GM18861 (cell line): ENCODE measurements around the gene ZNF652.
"Not testable (repeated sequence)": the region's sequence is repeated elsewhere in the genome, so short reads cannot be mapped to it uniquely, and the experiment has no call there.

Experiments
- ATAC-seq: cut with Tn5 transposase; IDR thresholded peaks from one replicate; pipeline ENCODE4 v1.9.1; 2021; ENCODE audit not compliant: unreplicated experiment

The ZNF652 gene

GRCh38 chr17:49361902-49362722 lies at the start of gene ZNF652:
Gene ZNF652, minus strand, starts transcription at chr17:49362250. Its CDS starts 44,525 bp downstream, at chr17:49317725.
- peak; percentile 51 for ATAC-seq

GRCh38 chr17:49409066-49409465 lies 47.0 kb upstream of the ZNF652 start:
- no peak for ATAC-seq

GRCh38 chr17:49407981-49408501 lies 46.0 kb upstream of the ZNF652 start:
- ATAC-seq: peak; percentile 56

- ATAC-seq: no peak
Observed at GRCh38 chr17:49407086-49407485, 45.0 kb upstream of the ZNF652 start.

- ATAC-seq: no peak
Observed at GRCh38 chr17:49406421-49407061, 44.5 kb upstream of the ZNF652 start.

- ATAC-seq: no peak
Observed at GRCh38 chr17:49404906-49405305, 42.9 kb upstream of the ZNF652 start.

GRCh38 chr17:49404361-49404760 lies 42.3 kb upstream of the ZNF652 start:
- no peak for ATAC-seq

GRCh38 chr17:49403514-49404289 lies 41.7 kb upstream of the ZNF652 start:
- no peak for ATAC-seq

- no peak for ATAC-seq
Observed at GRCh38 chr17:49402706-49403105, 40.7 kb upstream of the ZNF652 start.

- ATAC-seq: no peak
Observed at GRCh38 chr17:49401971-49402611, 40.0 kb upstream of the ZNF652 start.

- no peak for ATAC-seq
Observed at GRCh38 chr17:49399995-49400394, 37.9 kb upstream of the ZNF652 start.

- ATAC-seq: no peak
Observed at GRCh38 chr17:49397586-49397985, 35.5 kb upstream of the ZNF652 start.

- ATAC-seq: no peak
Observed at GRCh38 chr17:49393491-49394255, 31.6 kb upstream of the ZNF652 start.

GRCh38 chr17:49390548-49391324 lies 28.7 kb upstream of the ZNF652 start:
- no peak for ATAC-seq

GRCh38 chr17:49389514-49390347 lies 27.7 kb upstream of the ZNF652 start:
- not testable (repeated sequence) for ATAC-seq

- ATAC-seq: no peak
Observed at GRCh38 chr17:49388692-49389513, 26.9 kb upstream of the ZNF652 start.

- no peak for ATAC-seq
Observed at GRCh38 chr17:49388290-49388640, 26.2 kb upstream of the ZNF652 start.
